GM18526 (cell line): ENCODE data around the gene DHPS.

Source experiments
- POLR2A ChIP-seq: IDR thresholded peaks from 3 replicates; pipeline ENCODE4 v1.6.1; 2011; ENCODE audit not compliant: insufficient read length; ENCODE audit errors: extremely low read depth

Gene DHPS

DNA sequence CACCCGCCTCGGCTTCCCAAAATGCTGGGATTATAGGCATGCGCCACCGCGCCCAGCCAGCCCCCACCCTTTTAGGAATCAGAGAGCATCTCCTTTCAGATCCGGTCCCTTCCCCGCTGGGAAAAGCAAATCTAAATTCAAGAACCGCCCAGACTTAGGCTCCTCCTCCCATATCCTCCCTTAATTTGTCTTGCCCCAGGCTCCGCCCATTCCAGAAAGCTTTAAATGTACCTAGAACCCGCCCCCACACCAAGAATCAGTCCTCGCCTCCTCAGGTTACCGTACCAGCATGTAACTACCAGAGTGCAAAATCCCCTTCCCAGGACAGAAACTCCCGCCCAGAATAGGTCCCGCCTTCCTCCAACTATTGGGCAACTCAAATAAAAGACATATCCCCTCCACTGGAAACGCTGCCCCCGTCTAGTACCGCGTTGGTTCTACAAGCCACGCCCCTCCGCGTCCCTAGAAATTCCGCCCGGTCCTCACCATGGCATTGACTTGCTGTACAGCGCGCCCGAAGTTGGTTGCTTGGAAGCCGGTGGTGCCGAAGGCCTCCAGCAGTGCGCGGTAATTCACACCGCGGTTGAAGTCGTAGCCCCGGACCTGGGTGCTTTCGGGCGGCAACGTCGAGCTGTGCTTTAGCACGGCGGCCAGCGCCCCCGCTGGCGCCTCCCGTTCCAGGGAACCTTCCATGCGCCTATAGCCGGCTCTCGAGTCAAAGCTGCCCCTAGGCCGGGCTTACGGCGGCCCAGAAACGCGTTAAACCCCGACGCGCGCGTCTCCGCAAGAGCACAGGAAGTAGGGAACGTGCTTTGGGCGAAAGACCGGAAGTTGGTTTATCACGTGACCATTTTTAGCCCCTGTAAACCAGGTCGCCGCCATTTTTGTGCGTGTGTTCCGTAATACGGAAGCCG lies at the start of gene DHPS:
TSS of gene DHPS (minus strand) at position 807 of the 914 bp plus-strand sequence. CDS start at position 693, 114 bp downstream.
- TF ChIP-seq POLR2A = peak; percentile 65

DNA sequence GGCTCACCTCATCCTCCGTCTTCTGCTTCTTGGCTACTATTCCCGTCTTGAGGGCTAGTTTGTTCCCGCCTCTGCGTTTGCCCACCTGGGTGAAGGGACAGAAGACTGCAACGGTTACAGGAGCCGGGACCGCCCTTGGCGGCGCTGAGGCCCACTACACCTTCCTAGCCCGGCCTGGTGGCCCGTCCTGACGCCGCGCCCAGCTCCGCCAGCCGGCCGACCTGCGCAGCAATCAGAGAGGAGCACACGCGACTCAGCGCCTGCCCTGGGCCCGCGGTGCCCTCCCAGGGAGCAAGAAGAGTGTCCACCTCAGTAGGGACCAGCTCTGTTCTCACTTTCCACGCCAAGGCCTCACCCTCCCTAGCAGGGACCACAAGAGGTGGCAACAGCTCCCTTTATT lies 49.7 kb upstream of the DHPS start:
- TF ChIP-seq POLR2A = no peak

DNA sequence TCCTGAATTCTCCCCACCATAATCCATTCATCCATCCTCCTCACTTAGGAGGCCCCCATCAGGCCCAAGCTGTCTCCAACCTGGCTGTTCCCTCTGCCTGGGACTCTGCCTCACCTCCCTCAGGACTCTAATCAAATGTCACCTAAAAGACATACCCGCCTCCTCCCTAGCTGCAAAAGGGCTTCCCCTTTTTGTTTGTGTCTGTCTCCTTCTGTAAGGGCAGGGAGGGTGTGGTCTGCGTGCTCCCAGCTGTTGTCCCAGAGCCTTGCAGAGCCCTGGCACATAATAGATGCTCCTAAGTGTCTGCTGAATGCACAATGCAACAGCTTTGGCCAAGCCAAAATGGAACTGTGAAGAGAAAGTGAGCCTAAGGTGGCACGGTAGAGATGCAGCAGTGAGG lies 48.4 kb upstream of the DHPS start:
- TF ChIP-seq POLR2A = no peak

DNA sequence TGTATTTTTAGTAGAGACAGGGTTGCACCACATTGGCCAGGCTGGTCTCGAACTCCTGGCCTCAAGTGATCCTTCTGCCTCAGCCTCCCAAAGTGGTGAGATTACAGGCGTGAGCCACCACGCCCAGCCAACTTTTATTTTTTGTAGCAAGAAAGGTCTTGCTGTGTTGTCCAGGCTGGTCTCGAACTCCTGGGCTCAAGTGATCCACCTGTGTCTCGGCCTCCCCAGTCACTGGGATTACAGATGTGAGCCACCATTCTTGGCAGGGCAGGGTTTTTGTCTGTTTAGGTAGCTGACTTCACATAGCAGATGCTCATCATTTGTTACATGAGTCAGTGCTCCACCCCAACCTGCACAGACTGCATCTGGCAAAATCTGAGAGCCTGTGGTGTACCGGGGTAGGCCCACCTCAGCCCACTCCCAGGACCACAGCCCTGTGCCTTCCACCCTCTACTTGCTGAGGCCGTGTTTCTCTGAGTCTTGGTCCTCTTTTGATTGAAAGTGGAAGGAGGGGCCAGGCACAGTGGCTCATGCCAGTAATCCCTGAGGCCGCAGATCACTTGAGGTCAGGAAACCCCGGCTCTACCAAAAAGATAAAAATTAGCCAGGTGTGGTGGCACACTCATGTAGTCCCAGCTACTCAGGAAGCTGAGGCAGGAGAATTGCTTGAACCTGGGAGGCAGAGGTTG lies 46.2 kb upstream of the DHPS start:
- TF ChIP-seq POLR2A = no peak

DNA sequence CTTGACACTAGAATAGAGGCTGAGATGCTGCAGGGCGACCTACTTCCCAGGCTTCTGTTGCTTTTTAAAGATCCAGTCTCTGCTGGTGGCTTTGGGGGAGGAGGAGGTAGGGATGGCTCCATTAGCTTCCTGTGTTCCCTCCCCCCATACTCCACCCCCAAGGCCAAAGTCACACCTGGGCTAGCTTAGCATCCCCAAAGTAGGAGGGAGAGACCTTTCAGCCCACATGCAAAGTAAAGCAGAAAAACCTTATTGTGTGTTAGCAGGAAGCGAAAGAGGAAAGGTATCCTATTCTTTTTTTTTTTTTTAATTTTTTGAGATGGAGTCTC lies 45.3 kb upstream of the DHPS start:
- TF ChIP-seq POLR2A = no peak

DNA sequence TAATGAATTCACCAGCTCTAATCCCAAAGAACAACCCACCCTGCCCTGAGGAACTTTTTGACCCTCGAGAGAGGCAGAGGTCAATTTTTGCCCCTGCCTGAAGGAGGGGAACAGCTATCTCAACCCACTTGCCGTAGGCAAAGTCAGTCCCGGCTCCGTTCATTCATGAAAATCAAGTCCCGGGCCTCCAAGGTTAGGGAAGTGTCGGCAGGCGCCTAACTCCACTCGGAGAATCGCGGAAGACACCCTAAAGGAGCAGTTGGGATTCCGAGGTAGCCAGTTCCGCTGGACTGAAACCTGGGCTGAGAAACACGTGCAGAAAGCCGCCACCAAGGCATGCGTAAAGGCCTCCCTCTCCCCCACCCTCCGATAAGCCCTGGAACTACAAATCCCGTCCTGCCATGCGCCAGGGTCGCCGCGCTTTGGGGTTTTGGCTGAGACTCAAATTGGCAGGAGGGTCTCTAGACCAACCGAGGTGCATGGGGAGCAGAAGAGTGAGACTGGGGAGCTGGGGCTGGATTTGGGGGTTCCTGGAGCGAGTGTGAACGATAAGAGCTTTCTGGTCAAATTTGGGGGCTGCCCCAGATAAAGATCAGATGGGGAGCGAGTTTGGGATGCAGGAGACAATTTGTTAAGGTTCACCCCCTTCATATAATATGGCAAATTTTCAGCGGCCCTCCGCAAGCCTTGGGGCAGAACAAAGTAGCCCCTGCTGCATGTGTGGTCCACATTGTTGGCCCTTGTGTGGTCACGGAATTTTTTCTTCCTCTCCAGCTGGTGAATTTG lies 42.2 kb upstream of the DHPS start, which contains the start of gene TNPO2:
TSS of gene TNPO2 (minus strand) at position 292 of the 786 bp plus-strand sequence. CDS start 2,955 bp downstream, outside the sequence.
- peak; percentile 58 for TF ChIP-seq POLR2A

DNA sequence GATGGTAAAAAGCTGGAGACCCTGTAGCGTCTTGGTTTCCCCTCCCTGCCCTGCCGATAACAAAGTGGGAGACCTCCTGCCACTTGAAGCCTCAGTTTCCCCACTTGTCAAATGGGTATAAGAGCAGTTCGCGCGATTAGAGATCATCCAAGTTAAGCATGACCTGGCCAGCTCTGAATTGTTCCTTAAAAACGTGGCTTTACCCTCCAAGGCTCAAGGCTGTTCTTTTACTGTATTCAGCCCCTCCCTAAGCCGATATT lies 41.6 kb upstream of the DHPS start:
- TF ChIP-seq POLR2A = no peak

DNA sequence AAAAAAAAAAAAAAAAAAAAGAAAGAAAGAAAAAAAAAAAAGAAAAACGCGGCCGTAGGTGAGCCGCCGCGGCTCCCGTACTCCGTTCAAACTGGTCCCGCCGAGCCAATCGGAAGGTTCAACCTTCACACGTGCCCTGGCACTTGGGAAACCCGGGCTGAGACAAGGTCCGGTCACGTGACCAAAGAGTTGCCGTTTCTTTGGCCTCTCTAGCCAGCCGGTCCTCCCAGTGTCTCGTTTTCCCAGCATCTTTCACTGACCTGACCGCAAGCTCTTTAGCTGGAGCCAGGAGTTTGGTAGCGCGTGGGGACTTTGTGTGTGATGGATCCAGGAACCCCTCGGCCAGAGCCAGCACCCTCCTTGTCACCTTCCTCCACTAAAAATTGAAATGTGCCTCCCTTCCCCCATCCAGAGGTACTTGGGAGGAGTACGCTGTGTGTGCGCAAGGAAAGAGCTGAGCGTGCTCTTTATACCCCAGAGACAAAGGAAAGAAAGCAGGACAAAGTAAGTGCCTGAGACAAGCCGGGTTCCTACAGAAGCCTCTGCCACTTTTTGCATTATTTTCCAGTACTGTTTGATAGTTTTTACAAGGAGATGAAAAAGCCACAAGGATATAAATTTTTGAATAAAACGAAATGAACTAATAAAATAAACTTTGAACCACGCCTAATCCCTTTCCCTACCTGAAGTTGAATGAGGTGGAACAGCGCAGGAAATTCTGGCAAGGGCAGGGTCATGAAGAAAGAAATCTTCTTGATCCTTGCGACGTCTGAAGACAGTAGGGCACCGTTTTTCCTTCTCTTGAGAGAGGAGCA lies 41.1 kb upstream of the DHPS start:
- TF ChIP-seq POLR2A = peak; percentile 63

DNA sequence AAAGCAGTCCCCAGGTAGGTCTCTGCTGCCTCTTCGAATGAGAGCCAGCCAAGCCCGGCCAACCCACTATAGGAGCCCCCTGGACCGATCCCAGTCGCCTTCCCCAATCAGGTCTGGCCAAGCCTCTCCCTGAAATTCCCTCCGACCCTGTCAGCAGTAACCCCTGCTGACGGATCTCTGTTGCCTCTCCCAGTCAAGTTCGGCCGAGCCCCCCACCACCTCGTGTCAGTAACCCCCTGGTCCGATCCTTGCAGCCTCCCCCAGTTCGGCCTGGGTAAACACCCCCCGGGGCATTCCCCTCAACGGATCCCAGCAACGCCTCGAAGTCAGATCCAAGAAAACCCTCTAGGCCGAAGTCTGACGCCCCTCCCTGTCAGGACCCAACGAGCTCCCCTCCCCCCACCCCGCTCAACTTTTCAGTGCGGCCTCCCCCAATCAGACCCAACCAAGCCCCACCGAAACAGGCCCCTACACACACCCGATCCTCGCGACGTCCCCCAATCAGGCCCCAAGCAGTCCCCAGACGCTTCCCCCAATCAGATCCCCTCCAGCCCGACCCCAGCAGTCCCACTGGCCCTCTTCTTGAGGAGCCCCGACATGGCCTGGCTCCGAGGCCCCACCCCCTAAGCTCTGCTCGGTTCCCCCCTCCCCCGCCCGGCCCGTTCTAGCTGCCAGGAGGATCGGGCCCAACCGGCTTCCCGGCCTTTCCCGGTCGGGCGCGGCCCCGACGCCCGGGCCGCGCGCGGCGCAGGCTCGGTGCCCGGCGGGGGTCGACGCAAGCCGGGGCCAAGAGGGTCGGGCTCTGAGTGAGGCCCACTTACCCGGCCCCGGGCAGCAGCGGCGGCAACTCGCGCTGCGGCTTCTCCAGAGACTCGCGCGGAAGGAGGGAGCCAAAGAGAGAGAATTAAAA lies 40.2 kb upstream of the DHPS start:
- TF ChIP-seq POLR2A = peak; percentile 36

DNA sequence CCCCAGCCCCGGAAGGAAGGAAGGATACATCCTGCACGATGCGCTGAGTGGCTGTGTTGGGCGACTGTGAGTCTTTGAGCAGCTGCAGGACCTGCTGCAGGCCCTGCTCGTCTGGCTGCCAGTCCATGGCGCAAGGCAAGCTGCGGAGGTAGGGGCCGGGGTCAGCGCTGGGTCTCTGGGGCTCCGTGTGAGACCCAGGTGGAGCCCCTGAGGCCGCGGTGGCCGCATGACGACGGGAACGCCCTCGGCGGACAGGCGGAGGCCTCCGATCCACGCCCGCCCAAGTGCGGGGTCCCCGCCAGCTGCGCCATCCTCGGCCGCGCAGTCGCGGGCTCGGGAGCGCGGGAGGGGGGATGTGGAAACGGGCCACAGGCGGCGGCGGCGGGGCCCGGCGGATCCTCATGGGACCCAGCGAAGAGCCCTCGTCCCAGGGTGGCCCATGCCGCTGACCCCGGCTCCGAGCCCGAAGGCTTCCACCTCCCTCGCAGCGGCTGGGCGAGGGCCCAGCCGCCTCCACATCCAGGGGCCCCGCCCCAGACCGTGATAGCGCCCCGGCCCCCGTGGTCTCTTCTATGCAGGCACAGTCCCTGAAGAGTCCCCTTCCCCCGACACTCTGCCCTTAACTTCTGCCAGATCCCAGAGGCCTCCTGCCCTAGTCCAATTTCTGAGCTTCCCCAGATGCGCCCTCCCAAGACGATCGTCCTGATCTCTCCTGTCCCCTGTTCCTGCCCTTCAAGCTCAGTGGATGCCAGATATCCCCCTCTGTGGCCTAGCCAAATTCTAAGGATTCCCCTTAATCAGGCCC lies 39.4 kb upstream of the DHPS start:
- no peak for TF ChIP-seq POLR2A

DNA sequence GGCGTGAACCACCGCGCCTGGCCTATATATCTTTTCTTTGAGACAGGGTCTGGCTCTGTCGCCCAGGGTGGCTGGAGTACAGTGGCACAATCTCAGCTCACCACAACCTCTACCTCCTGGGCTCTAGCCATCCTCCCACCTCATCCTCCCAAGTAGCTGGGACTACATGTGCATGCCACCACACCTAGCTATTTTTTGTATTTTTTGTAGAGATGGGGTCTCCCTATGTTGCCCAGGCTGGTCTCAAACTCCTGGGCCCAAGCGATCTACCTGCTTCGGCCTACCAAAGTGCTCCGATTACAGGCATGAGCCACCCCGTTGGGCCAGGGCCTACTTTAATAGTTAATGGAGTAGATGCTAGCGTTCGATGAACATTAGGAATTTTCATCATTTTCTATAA lies 38.6 kb upstream of the DHPS start:
- no peak for TF ChIP-seq POLR2A

DNA sequence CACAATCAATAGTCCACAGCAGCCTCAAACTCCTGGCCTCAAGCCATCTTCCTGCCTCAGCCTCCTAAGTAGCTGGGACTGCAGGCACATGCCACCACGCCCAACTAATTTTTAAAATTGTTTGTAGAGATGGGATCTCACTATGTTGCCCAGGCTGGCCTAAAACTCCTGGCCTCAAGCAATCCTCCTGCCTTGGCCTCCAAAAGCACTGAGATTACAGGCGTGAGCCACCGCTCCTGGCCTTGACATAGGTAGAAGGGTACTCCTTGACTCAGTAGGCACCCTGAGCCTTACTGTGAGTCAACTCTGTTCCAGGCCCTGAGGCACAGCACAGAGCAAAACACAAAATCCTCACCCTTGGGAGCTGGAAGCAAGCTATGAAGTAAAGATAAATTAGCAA lies 34.2 kb upstream of the DHPS start:
- no peak for TF ChIP-seq POLR2A

DNA sequence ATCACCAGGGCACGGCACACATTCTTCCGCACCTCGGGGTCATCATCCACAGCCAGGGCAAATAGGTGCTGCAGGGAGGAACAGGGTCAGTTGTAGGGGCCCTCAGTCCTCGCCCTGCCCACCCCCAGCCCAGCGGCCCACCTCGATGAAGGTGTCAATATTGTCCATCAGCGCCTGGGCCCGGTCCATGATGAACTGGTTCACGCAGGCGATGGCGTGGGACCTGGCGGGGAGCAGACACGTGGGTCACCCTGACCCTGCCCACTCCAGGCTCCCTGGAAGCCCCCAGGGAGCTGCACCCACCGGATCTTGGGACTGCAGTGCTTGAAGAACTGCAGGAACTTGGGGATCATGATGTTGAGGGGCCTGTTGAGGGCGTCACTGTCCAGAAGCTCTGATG lies 33.4 kb upstream of the DHPS start:
- TF ChIP-seq POLR2A = no peak

DNA sequence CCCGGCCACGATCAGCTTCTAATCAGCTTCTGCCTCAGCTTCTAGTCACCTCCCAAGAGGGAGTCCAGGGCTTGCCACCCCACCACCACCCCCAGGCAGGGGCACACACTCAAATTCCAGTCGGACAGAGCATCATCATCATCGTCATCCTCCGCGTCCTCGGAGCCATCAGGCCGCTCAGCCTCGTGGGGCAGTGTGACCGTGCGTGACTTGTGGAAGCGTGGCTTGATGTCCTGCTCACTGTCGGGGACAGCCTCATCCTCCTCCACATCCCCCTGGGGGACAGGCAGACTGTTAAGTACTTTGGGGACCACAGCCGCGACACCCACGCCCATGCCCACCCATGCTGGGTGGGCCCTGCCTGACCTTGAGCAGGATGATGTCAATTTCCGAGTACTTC lies 29.5 kb upstream of the DHPS start:
- no peak for TF ChIP-seq POLR2A

DNA sequence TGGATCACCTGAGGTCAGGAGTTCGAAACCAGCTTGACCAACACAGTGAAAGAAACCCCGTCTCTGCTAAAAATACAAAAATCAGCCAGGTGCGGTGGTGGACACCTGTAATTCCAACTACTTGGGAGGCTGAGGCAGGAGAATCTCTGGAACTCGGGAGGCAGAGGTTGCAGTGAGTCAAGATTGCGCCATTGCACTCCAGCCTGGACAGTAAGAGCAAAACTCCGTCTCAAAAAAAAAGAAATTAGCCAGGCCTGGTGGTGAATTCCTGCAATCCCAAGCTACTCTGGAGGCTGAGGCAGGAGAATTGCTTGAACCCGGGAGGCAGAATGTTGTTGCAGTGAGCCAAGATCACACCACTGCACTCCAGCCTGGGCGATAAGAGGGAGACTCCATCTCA lies 27.0 kb upstream of the DHPS start:
- TF ChIP-seq POLR2A = no peak
